ENCODE data around the gene FAM227A. TPM values are rescaled to one million over a fixed set of nuclear protein-coding genes. Genes with fewer than 3 reads are reported as not detected.

FAM227A gene
- total and polyA plus RNA-seq, 2 of the 13 experiments (the other 11 are each of a cell fraction or from before 2014, with no cell fraction given), result 1.0 to 1.5 TPM

GRCh38 chr22:38705235-38706100 lies 49.3 kb upstream of the FAM227A start, which contains the start of gene GTPBP1 (continued):
- TF ChIP-seq ZNF710 (CRISPR knock-in tag; IDR thresholded peaks at IDR 0.05; ENCODE audit: borderline replicate concordance) (no peak), TCF7L2 (IDR thresholded peaks at IDR 0.05; ENCODE audit: low read depth, low read length) (no peak), EED (CRISPR knock-in tag; IDR thresholded peaks at IDR 0.05) (no peak), TCF12 (IDR thresholded peaks at IDR 0.05) (no peak), TCF12 (CRISPR knock-in tag; IDR thresholded peaks at IDR 0.05) (no peak), ZNF589 (CRISPR knock-in tag; conservative IDR thresholded peaks at IDR 0.05) (no peak), NFYC (CRISPR knock-in tag; IDR thresholded peaks at IDR 0.05) (peak; percentile 99), ZNF687 (CRISPR knock-in tag; IDR thresholded peaks at IDR 0.05) (peak; percentile 52), TBX3 (IDR thresholded peaks at IDR 0.05; ENCODE audit: borderline replicate concordance) (no peak), ZBTB33 (CRISPR knock-in tag; IDR thresholded peaks at IDR 0.05) (no peak), KLF11 (CRISPR knock-in tag; IDR thresholded peaks at IDR 0.05) (no peak), GABPA (IDR thresholded peaks at IDR 0.05; ENCODE audit: low read depth, low read length) (peak; percentile 21; the same call in 1 of the 2 replicates), GABPA (CRISPR knock-in tag; IDR thresholded peaks at IDR 0.05; ENCODE audit: low read depth) (peak; percentile 64), PATZ1 (CRISPR knock-in tag; IDR thresholded peaks at IDR 0.05) (peak; percentile 59; the same call in 1 of the 2 replicates), MTERF4 (CRISPR knock-in tag; IDR thresholded peaks at IDR 0.05) (no peak), ELF1 (CRISPR knock-in tag; IDR thresholded peaks at IDR 0.05) (peak; percentile 27; the same call in 1 of the 2 replicates), TEAD3 (CRISPR knock-in tag; optimal IDR thresholded peaks at IDR 0.05; ENCODE audit: borderline replicate concordance) (peak; percentile 65), YY1 (IDR thresholded peaks at IDR 0.05; ENCODE audit: insufficient read depth, insufficient replicate concordance, low read depth, low read length) (peak; percentile 94)

Data from HepG2 (cell line).